Left forelimb (tissue), 1 donor: ENCODE data around the gene DIP2C.

Experiments
- DNase-seq: peaks from one replicate; pipeline ENCODE4 v3.0.0-alpha.2; 2018; ENCODE audit warnings: low spot score

Gene DIP2C

GRCh38 chr10:677750-678661, 11.5 kb downstream of the DIP2C start:
- peak; percentile 62 for DNase-seq

DNA sequence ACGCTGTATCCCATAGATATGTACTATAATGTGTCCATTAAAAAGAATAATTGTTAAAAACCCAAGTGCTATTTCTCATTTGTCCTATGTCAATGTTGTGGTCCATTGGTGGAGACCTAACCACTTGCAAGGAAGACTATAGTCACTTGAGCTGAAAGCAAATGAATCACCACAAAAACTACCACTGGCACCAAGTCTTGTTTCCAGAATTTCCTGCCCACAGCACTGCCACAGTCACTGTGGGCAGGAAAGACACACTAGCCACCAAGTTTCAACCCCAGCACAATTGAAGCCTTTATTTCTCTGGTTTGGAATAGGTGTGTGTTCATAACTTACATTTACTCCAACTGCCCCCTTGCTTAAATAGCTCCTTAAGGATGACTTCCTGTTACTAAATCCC, 12.4 kb downstream of the DIP2C start:
- no peak for DNase-seq

DNA sequence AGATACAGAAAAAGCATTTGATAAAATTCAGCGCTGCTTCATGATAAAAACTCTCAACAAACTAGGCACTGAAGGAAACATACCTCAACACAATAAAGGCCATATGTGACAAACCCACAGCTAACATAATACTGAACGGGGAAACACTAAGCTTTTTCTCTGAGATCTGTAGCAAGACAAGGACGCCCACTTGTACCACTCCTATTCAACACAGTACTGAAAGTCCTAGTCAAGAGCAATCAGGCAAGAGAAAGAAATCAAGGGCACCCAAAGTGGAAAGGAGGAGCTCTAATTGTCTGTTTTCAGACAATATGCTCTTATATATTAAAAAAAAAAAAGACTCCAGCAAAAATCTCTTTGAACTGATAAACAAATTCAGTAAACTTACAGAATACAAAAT, 13.3 kb downstream of the DIP2C start:
- DNase-seq = no peak

- no peak for DNase-seq
Measured at GRCh38 chr10:675532-675931, 13.9 kb downstream of the DIP2C start.

DNA sequence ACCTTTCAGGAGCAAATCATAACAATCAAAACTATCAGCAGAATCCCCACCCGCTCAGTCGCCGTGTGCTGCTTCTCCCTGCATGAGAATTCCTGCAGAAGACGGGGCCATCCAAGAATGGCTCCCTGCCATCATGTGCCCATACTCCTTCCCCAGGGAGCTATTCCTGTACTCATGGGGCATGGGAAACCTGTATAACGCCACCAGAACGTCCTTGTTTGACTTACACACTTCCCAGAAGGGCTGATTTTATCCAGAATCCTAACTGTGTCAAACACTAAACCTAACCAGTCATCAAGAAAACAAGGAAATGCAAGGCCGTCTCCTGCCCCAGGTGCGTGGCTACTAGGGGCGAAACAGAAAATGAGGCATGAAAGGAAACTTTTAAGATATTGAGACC, 16.0 kb downstream of the DIP2C start:
- no peak for DNase-seq

DNA sequence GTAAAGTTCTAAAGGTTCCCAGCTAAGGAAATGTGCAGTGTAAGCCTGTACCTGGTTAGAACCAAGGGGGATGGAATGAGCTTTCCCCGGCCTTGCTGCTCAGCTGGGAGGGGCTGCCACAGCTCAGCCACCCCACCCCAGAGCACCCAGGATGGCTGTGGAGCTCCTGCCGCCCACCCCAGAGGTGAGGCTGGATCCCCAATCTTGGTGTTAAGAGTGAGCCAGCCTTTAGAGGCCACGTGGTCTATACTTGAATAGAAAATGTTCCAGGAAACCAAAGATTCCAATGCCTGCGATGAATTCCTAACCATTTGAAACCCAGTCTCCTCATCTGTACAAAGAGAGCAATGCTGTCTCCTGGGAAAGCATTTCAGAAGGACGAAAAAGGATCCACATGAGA, 16.5 kb downstream of the DIP2C start:
- DNase-seq = no peak

DNA sequence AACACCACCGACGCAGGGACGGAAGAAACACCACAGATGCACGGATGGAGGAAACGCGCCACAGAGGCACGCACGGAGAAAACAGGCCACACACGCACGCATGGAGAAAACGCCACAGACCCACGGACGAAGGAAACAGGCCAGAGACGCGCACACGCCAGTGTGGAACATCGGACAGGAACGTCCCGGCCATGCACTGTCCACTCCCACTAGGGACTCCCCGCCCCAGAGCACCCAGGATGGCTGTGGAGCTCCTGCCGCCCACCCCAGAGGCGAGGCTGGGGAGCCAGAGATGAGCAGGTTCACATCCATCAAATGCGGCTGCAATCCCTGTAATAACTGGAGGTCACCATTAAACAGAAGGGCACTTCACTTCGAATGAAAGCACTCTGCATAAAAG, 17.3 kb downstream of the DIP2C start:
- no peak for DNase-seq

DNA sequence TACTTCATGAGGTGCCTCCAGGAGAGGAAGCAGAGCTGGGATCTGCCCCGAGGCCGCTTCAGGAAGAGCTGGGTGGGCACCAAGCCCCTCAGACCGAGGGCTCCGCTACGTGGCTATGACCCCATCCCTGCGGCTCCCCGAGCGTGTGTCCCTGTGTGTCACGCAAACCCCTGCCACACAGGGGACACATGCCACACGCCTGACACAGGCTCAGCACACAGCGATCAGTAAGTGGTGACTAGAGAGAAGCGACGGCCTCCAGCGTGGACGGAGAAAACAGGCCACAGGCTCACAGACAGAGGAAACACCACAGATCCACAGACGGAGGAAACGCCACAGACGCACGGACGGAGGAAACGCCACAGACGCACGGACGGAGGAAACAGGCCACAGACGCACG, 18.5 kb downstream of the DIP2C start:
- DNase-seq = no peak

DNA sequence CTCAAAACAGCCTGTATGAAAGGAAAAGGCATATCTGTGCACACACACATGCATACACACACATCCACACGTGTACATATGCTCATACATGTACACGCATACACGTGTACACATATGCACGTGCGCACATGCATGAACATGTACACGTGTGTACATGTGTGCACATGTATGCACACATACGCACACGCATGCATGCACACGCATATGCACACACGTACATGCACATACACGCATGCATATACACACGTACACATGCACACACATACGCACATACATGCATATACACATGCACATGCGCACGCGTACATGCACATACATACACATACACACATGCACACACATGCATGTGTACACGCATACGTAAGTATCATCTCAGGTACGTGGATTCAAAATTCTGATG, 19.4 kb downstream of the DIP2C start:
- no peak for DNase-seq

DNA sequence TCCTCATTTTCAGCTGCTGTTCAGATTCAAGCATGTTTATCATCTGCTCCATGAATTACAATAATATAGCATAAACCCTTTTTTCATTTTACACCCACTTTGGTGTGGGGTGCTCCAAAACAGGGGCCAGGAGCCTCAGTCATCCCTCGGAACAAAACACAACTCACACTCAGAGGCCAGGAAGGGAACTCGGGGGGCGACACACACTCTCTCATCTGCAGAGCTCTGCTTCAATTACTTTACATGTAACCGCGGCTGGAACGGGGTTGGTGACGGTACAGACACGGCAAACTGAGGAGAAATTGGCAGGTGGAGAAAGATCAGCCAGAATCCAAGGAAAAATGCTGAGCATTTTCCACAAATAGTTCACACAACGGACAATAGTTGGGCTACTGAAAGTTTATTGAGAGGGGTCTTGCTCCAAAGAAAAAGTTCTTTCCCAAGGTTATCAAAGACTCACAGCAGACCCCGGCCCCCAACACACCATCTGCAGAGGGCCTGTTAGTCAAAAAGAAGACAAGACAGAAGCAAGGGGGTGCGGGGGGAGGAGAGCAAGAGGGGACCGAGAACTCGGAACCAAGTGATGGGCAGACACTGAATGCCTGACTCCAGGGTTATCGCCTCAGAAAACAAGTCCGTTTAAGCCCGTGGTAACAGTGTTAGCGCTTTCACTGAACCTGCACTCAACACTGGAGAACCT, 20.5 kb downstream of the DIP2C start:
- DNase-seq = no peak

DNA sequence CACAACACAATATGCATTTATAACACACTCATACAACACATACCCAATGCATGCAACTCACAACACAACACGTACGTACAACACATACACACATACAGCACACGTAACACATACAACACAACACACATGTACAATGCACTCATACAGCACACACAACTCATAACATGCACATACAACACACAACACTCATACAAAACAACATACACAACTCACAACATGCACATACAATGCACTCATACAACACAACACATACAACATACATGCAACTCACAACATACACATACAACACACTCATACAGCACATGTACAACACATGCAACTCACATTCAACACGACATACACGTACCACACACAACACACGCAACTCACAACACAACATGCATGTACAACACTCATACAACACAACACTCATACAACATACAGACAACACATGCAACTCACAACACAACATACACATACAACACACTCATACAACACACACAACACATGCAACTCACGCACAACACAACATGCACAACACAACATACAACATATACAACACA, 21.8 kb downstream of the DIP2C start:
- DNase-seq = no peak

DNA sequence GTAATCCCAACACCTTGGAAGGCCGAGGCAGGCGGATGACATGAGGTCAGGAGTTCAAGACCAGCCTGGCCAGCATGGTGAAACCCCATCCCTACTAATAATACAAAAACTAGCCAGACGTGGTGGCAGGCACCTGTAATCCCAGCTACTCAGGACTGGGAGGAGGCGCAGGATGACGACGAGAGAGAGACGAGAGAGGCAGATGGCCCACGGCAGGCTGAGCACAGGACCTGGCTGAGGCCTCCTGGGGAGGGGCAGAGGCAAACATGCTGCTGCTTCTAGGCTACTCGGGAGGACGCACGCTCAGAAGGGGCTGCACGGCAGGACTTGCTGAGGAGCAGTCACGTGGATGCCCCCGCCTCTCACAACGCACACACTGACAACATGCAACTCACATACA, 22.4 kb downstream of the DIP2C start:
- no peak for DNase-seq

- no peak for DNase-seq
Measured at GRCh38 chr10:666237-667012, 23.0 kb downstream of the DIP2C start.

DNA sequence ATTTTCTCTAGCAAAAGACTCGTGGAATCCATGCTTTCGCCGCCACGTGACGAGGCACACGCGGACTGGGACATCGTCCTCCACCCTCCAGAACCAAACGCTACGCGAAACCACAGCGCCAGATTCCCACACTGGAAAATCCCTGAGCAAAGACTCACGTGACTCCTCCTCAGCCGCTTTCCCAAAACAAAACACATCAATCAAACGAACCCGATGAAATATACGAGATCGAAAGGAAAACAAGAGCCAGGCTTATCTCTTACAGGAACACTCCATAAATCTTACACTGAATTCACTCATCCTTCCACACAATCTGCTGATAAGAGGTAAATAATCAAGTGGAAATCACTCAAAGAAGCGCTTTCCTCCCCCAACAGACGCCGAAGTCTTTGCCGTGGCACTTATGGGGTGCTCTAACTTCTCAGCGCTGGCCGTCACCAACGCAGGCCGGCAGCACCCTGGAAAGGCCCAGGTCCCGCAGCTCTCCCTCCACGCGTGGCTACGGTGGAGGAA, 23.8 kb downstream of the DIP2C start:
- DNase-seq = no peak

DNA sequence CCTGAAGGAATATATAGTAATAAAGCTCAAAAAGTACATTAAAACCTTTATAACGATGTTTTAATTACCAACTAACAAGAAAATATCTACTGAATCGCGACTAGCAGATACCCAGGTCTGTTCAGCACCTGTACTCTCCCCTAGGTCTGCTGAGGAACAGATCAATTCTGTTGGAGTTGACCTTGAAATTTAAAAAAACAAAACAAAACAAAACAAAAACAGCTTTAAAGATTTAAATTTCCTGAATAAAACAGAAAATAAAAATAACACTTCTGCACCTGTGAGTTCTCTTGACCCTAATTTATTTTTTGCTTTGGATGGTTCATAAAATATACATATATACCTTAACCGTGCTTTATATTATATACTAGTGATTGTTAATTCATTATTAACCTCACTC, 24.6 kb downstream of the DIP2C start:
- no peak for DNase-seq

GRCh38 chr10:664301-664700, 25.2 kb downstream of the DIP2C start:
- no peak for DNase-seq

GRCh38 chr10:663831-664251, 25.6 kb downstream of the DIP2C start:
- no peak for DNase-seq

GRCh38 chr10:663466-663751, 26.1 kb downstream of the DIP2C start:
- DNase-seq = no peak

GRCh38 chr10:662686-663465, 26.6 kb downstream of the DIP2C start:
- no peak for DNase-seq

DNA sequence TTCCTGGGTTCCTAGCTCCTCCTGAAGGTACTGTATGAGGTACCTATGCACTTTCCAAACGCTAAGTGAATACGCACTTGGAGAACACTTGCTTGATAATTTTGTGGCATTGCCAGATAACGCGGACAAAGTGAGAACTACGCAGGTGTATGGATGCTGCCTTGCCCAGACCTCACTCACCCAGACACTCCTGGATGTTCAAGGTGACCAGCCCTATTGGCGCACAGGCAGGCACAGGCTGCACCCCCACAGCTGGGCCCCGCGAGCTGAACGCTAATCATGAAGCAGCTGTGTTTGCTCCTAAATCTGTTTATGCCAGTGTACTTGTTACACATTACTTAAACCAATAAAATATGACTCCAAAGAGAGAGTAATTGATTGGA, 27.3 kb downstream of the DIP2C start:
- no peak for DNase-seq

DNA sequence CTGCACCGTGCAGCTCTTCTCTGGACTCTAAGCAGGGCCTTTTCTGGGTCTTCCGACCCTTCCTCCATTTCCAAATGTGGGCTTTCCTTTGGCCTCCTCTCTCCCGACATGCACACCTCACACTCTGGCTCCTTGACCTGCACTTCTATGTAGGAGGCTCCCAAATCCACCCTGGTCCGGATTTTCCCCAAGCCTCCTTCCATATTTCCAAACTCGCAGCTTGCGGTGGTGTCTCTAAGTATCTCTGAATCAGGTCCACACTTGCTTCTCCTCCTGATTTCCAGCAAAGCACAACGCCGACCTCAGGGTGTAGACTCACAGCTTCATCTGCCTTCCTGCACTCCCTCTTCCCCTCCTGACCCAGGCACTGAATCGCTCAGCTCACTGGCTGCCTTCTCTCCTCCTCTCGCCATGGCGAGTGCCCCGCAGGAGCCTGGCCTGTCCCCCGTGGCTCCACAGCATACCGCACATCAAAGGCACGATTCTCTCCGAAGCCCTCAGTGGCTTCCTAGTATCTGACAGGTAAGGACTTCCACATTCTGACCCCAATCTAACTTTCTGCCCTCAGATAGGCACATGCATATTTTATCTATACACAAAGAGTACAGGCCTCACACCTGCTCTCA, 27.8 kb downstream of the DIP2C start:
- DNase-seq = no peak
